ENCODE results near the gene FLOT1. TPM values are rescaled to one million over a fixed set of nuclear protein-coding genes. Genes with fewer than 3 reads are reported as not detected.

The FLOT1 gene
- total RNA-seq, 1 experiment from 2014 or later = 111 TPM

DNA sequence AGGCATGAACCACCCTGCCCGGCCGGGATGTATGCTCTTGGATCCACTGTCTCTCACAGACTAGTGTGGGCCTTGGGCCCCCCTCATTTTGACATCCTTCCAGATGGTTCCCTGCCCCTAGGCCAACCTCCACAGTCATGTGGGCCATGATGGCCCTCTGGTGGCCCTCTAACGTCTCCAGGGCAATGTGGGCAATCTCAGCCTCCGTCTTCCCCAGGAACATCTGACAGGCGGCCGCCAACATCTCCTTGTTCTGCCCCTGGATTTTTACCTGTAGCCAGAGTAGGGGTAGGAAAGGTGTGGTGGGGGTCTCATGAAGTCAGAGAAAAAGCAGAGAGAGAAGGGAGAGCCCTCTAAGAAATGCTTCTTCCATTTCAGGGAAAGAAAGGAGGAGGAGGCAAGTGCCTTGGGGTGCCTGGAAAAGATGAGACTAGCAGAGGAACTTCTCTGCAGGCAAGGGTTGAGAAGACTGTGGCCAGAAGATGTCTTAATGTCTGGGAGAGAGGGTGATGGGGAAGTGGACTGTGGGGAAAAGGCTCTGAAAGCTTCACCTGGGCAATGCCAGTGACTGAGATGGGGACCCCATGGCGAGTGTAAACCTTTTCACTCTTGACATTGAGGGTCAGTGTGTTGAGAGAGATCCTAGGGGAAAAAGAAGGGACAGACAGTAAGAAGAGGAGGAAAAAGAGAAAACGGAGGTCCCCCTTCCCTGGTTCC is 1.3 kb downstream of the FLOT1 start:
- Mint-ChIP-seq H3K36me3 (ENCODE audit: insufficient read depth in 1 of 3, low read depth in 3 of 3) (peaks cover 50 to 60% (median 51%) of the 10 kb centered on the region in 3 experiments), H3K27ac (peak overlapping the region; percentile 8 to 94 (median 37); a peak in 5 of 7 replicates), H3K9me3 (no peaks in the 10 kb centered on the region; a peak in 3 of 5 replicates), H3K27me3 (ENCODE audit: low read depth) (peaks cover 3% of the 10 kb centered on the region; the same call in 1 of the 2 replicates), H3K4me3 (peak overlapping the region; percentile 94 to 95), H3K4me1 (peaks cover 24 to 25% of the 10 kb centered on the region in 2 experiments)
- H3K27ac ChIP-seq (ENCODE audit: insufficient read length, low read depth, low read length) = no peak overlapping the region
- no peak overlapping the region for H3K23ac ChIP-seq (ENCODE audit: insufficient read length, low read depth, low read length)
- no CpG with 5 or more reads among the region's 8 CpGs for WGBS (ENCODE audit: extremely low coverage, insufficient read length, low lambda C conversion rate)
- H2AFZ ChIP-seq (ENCODE audit: low read length) = no peak overlapping the region
- peak overlapping the region; percentile 91 for H3K4me2 ChIP-seq (ENCODE audit: insufficient read depth, insufficient read length, low read length)
- no peak overlapping the region for H4K5ac ChIP-seq (ENCODE audit: insufficient read length, low read depth, low read length)
- no peak overlapping the region for H2BK15ac ChIP-seq (ENCODE audit: low read depth, low read length)
- H2AK5ac ChIP-seq (ENCODE audit: insufficient read length, low read length) = no peak overlapping the region
- no peak overlapping the region for H3K4ac ChIP-seq (ENCODE audit: low read depth, low read length)
- peak overlapping the region; percentile 95 for H3K9ac ChIP-seq (ENCODE audit: extremely low read depth, insufficient read length, low read length)
- peaks cover 2% of the 10 kb centered on the region; the same call in 1 of the 2 replicates for H3K4me1 ChIP-seq (ENCODE audit: insufficient read depth, low read length)
- TF ChIP-seq, protein P1, sequence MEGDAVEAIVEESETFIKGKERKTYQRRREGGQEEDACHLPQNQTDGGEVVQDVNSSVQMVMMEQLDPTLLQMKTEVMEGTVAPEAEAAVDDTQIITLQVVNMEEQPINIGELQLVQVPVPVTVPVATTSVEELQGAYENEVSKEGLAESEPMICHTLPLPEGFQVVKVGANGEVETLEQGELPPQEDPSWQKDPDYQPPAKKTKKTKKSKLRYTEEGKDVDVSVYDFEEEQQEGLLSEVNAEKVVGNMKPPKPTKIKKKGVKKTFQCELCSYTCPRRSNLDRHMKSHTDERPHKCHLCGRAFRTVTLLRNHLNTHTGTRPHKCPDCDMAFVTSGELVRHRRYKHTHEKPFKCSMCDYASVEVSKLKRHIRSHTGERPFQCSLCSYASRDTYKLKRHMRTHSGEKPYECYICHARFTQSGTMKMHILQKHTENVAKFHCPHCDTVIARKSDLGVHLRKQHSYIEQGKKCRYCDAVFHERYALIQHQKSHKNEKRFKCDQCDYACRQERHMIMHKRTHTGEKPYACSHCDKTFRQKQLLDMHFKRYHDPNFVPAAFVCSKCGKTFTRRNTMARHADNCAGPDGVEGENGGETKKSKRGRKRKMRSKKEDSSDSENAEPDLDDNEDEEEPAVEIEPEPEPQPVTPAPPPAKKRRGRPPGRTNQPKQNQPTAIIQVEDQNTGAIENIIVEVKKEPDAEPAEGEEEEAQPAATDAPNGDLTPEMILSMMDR (conservative IDR thresholded peaks at IDR 0.05) = no peak
- no peak for DNase-seq
- no peak overlapping the region for H3K18ac ChIP-seq (ENCODE audit: insufficient read length, low read depth, low read length)
- no peak overlapping the region for H2BK20ac ChIP-seq (ENCODE audit: low read depth, low read length, poor library complexity, severe bottlenecking)
- no peaks in the 10 kb centered on the region for H3K9me3 ChIP-seq (ENCODE audit: control insufficient read depth, low read depth, low read length)
- no peak overlapping the region for H4K8ac ChIP-seq (replicated peaks; ENCODE audit: insufficient read length, low read depth, low read length)
- no peak overlapping the region for H3K56ac ChIP-seq (ENCODE audit: insufficient read length, low read depth, low read length)
- no peak overlapping the region for H4K91ac ChIP-seq (ENCODE audit: insufficient read length, low read depth, low read length)
- peaks cover 6% of the 10 kb centered on the region for H3K79me1 ChIP-seq (ENCODE audit: insufficient read depth, low read depth, low read length, poor library complexity, severe bottlenecking)
- no peak overlapping the region for H3T11ph ChIP-seq (ENCODE audit: low read length)
- no peak overlapping the region; the same call in 1 of the 2 replicates for H3K14ac ChIP-seq (ENCODE audit: insufficient read depth, low read length)
- H3K23me2 ChIP-seq (ENCODE audit: insufficient read length, low read depth, low read length, poor library complexity, severe bottlenecking) = peaks cover 17% of the 10 kb centered on the region
- no peak overlapping the region for H2BK120ac ChIP-seq (ENCODE audit: low read depth, low read length, poor library complexity, severe bottlenecking)
- H2BK12ac ChIP-seq (ENCODE audit: insufficient read length, low read depth, low read length) = no peak overlapping the region
- H2BK5ac ChIP-seq (ENCODE audit: insufficient read length, low read length) = no peak overlapping the region
- H3K27me3 ChIP-seq (ENCODE audit: insufficient read depth, low read length) = no peaks in the 10 kb centered on the region; the same call in 1 of the 2 replicates
- peaks cover 2% of the 10 kb centered on the region for H4K20me1 ChIP-seq (ENCODE audit: control insufficient read depth, insufficient read depth, insufficient read length)
- peaks cover 13% of the 10 kb centered on the region; the same call in 1 of the 2 replicates for H3K79me2 ChIP-seq (ENCODE audit: insufficient read depth, low read length)

Data from H9 (cell line).